ENCODE data around the gene GALNT2. TPM values are rescaled to one million over a fixed set of nuclear protein-coding genes. Genes with fewer than 3 reads are reported as not detected.

The GALNT2 gene
- total RNA-seq, 1 experiment from 2014 or later = 152 TPM

DNA sequence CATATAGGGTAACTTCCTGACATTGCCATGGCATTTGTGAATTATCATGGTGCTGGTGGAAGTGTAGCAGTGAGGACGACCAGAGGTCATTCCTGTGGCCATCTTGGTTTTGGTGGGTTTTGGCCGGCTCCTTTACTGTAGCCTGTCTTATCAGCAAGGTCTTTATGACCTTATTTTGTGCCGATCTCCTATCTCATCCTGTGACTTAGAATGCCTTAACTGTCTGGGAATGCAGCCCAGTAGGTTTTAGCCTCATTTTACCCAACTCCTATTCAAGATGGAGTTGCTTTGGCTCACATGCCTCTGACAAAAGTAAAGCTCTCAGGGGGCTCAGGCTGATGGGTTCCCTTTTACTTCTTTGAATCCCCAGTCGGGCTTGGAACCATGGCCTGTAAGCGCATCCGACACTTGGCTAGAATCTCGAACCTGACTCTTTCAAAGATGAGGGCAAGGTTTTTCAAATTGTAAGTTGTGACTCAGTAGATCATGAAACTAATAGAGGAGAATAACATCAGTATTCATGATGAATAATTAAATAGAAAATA lies 85.0 kb downstream of the GALNT2 start:
- POLR2A ChIA-PET = no interaction called here
- Histone ChIP-seq H3K4me3 (ENCODE audit: low read depth in 2 of 2, low read length in 2 of 2) (no peak overlapping the region), H3K4me1 (ENCODE audit: control insufficient read depth, insufficient read depth, low read length) (no peaks in the 10 kb centered on the region; the same call in 1 of the 2 replicates), H3K27ac (ENCODE audit: low read length) (no peak overlapping the region), H3K9me3 (ENCODE audit: control insufficient read depth, insufficient read depth, low read depth, low read length) (no peaks in the 10 kb centered on the region), H3K36me3 (ENCODE audit: control insufficient read depth, insufficient read depth, low read length) (no peaks in the 10 kb centered on the region), H3K27me3 (ENCODE audit: control insufficient read depth, insufficient read depth, low read length) (no peaks in the 10 kb centered on the region)
- DNase-seq (ENCODE audit: low read depth, low spot score) = no peak
- TF ChIP-seq, protein P1, sequence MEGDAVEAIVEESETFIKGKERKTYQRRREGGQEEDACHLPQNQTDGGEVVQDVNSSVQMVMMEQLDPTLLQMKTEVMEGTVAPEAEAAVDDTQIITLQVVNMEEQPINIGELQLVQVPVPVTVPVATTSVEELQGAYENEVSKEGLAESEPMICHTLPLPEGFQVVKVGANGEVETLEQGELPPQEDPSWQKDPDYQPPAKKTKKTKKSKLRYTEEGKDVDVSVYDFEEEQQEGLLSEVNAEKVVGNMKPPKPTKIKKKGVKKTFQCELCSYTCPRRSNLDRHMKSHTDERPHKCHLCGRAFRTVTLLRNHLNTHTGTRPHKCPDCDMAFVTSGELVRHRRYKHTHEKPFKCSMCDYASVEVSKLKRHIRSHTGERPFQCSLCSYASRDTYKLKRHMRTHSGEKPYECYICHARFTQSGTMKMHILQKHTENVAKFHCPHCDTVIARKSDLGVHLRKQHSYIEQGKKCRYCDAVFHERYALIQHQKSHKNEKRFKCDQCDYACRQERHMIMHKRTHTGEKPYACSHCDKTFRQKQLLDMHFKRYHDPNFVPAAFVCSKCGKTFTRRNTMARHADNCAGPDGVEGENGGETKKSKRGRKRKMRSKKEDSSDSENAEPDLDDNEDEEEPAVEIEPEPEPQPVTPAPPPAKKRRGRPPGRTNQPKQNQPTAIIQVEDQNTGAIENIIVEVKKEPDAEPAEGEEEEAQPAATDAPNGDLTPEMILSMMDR (IDR thresholded peaks at IDR 0.05) = no peak
- TF ChIP-seq POLR2AphosphoS5 (IDR thresholded peaks at IDR 0.05; ENCODE audit: low read depth, low read length) = no peak
- TF ChIP-seq, protein P2, sequence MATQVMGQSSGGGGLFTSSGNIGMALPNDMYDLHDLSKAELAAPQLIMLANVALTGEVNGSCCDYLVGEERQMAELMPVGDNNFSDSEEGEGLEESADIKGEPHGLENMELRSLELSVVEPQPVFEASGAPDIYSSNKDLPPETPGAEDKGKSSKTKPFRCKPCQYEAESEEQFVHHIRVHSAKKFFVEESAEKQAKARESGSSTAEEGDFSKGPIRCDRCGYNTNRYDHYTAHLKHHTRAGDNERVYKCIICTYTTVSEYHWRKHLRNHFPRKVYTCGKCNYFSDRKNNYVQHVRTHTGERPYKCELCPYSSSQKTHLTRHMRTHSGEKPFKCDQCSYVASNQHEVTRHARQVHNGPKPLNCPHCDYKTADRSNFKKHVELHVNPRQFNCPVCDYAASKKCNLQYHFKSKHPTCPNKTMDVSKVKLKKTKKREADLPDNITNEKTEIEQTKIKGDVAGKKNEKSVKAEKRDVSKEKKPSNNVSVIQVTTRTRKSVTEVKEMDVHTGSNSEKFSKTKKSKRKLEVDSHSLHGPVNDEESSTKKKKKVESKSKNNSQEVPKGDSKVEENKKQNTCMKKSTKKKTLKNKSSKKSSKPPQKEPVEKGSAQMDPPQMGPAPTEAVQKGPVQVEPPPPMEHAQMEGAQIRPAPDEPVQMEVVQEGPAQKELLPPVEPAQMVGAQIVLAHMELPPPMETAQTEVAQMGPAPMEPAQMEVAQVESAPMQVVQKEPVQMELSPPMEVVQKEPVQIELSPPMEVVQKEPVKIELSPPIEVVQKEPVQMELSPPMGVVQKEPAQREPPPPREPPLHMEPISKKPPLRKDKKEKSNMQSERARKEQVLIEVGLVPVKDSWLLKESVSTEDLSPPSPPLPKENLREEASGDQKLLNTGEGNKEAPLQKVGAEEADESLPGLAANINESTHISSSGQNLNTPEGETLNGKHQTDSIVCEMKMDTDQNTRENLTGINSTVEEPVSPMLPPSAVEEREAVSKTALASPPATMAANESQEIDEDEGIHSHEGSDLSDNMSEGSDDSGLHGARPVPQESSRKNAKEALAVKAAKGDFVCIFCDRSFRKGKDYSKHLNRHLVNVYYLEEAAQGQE (IDR thresholded peaks at IDR 0.05; ENCODE audit: insufficient read depth in 1 of 2, low read depth in 2 of 2, low read length in 1 of 2) = no peak
- TF ChIP-seq SIN3A (IDR thresholded peaks at IDR 0.05; ENCODE audit: borderline replicate concordance, insufficient read depth, low read depth, low read length) = no peak
- TF ChIP-seq TCF7L2 (IDR thresholded peaks at IDR 0.05; ENCODE audit: low read depth, low read length) = no peak
- ATAC-seq = no peak
- BruUV-seq (replicated peaks) = no TSS peak
- CTCF ChIA-PET = no interaction called here
- intact Hi-C loops (cut with micrococcal nuclease; ENCODE audit: unreplicated experiment) = no loop called here
- in situ Hi-C loops (cut with HindIII; ENCODE audit: low pct_unique_long_range_greater_than_20kb, low sequenced_read_pairs) = no loop called here

DNA sequence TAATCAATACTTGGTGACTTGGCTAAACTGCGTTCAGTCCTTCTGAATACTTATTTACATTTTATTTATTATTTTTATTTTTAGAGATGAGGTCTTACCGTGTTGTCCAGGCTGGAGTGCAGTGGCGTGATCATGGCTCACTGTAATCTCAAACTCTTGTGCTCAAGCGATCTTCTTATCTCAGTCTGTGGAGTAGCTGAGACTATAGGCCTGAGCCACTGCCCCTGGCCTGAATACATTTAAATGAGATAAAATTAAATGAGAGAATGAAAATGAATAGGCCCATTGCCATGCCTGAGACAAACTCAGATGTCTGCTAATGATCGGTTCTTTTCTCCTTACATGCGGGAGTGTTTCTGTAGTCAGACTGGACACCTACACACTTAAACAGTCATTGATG lies 86.0 kb downstream of the GALNT2 start:
- Histone ChIP-seq H3K4me1 (ENCODE audit: control insufficient read depth, insufficient read depth, low read length) (peaks cover 7% of the 10 kb centered on the region), H3K27me3 (ENCODE audit: control insufficient read depth, insufficient read depth, low read length) (no peaks in the 10 kb centered on the region), H3K36me3 (ENCODE audit: control insufficient read depth, insufficient read depth, low read length) (no peaks in the 10 kb centered on the region), H3K9me3 (ENCODE audit: control insufficient read depth, insufficient read depth, low read depth, low read length) (no peaks in the 10 kb centered on the region), H3K4me3 (ENCODE audit: low read depth in 2 of 2, low read length in 2 of 2) (no peak overlapping the region), H3K27ac (ENCODE audit: low read length) (no peak overlapping the region)
- CTCF ChIA-PET = no interaction called here
- ATAC-seq (no peak), DNase-seq (ENCODE audit: low read depth, low spot score) (no peak)
- TF ChIP-seq TCF7L2 (IDR thresholded peaks at IDR 0.05; ENCODE audit: low read depth, low read length) (no peak), POLR2AphosphoS5 (IDR thresholded peaks at IDR 0.05; ENCODE audit: low read depth, low read length) (no peak), SIN3A (IDR thresholded peaks at IDR 0.05; ENCODE audit: borderline replicate concordance, insufficient read depth, low read depth, low read length) (no peak)
- TF ChIP-seq, protein P1 (IDR thresholded peaks at IDR 0.05) = no peak
- TF ChIP-seq, protein P2 (IDR thresholded peaks at IDR 0.05; ENCODE audit: insufficient read depth in 1 of 2, low read depth in 2 of 2, low read length in 1 of 2) = no peak
- BruUV-seq (replicated peaks) = no TSS peak
- in situ Hi-C loops (cut with HindIII; ENCODE audit: low pct_unique_long_range_greater_than_20kb, low sequenced_read_pairs) (no loop called here), intact Hi-C loops (cut with micrococcal nuclease; ENCODE audit: unreplicated experiment) (no loop called here)
- POLR2A ChIA-PET = no interaction called here
